SK-N-SH (cell line): ENCODE data around the gene PTPRG. TPM values are rescaled to one million over a fixed set of nuclear protein-coding genes. Genes with fewer than 3 reads are reported as not detected.

ENCODE experiments used
- CTCF ChIA-PET: fragments of 300-600, 350-600 bp; formaldehyde crosslinking; extraction: SDS; loops from one replicate; lab custom pipeline; 2021; lab: Yijun Ruan, JAX
- POLR2A ChIA-PET: fragments of 350-600 bp; sonication (Branson Sonifier 250); formaldehyde crosslinking; extraction: SDS; loops from one replicate; lab custom pipeline; 2020; ENCODE audit warnings: antibody characterized with exemption, inconsistent platforms; lab: Yijun Ruan, JAX
- DNase-seq: peaks from one replicate; pipeline ENCODE4 v3.0.0; 2012
- H2AFZ ChIP-seq: fragments of 200-600 bp; sonication (generic); 2 replicates; pipeline ENCODE4 v1.8.1; 2016; ENCODE audit warnings: antibody characterized with exemption, mild to moderate bottlenecking, low read depth
- H3F3A ChIP-seq: fragments of 200-600 bp; sonication (generic); replicated peaks from 2 replicates; pipeline ENCODE3; 2016; ENCODE audit warnings: antibody characterized with exemption, mild to moderate bottlenecking; ENCODE audit not compliant: insufficient read depth
- H3K27ac ChIP-seq, 2 experiments: fragments of 200-500 bp in 1 of 2; fragments of 200-600 bp in 1 of 2; sonication (Bioruptor generic) in 1 of 2; sonication (generic), shearing (Covaris generic) in 1 of 2; 2 replicates each; pipeline versions ENCODE4 v1.5.1 to v1.6.1; 2014 to 2016; ENCODE audit warnings: low read depth in 2 of 2, inconsistent platforms in 1 of 2, low read length in 1 of 2, mild to moderate bottlenecking in 1 of 2, mixed read lengths in 1 of 2
- H3K27me3 ChIP-seq: fragments of 200-600 bp; sonication (generic), shearing (Covaris generic); 2 replicates; pipeline ENCODE4 v1.6.1; 2016; ENCODE audit warnings: mixed run types; ENCODE audit not compliant: insufficient read depth
- H3K36me3 ChIP-seq, 2 experiments: fragments of 200-500 bp in 1 of 2; fragments of 200-600 bp in 1 of 2; sonication (Bioruptor generic) in 1 of 2; sonication (generic) in 1 of 2; replicated peaks in 1 of 2; 2 replicates each; pipeline versions ENCODE3 to v1.5.1; 2014 to 2016; ENCODE audit warnings: low read length in 1 of 2, mild to moderate bottlenecking in 1 of 2; ENCODE audit not compliant: insufficient read depth in 2 of 2, control insufficient read depth in 1 of 2
- H3K4me1 ChIP-seq, 2 experiments: fragments of 200-500 bp in 1 of 2; fragments of 200-600 bp in 1 of 2; sonication (Bioruptor generic) in 1 of 2; sonication (generic), shearing (Covaris generic) in 1 of 2; 2 replicates each; pipeline versions ENCODE4 v1.5.1 to v1.6.1; 2014 to 2016; ENCODE audit warnings: low read depth in 1 of 2, low read length in 1 of 2, mixed run types in 1 of 2; ENCODE audit not compliant: insufficient read depth in 2 of 2, control insufficient read depth in 1 of 2
- H3K4me2 ChIP-seq: fragments of 200-600 bp; sonication (generic), shearing (Covaris generic); 2 replicates; pipeline ENCODE4 v1.6.1; 2017; ENCODE audit warnings: mixed run types
- H3K4me3 ChIP-seq, 2 experiments: fragments of 200-500 bp in 1 of 2; fragments of 200-600 bp in 1 of 2; sonication (Bioruptor generic) in 1 of 2; sonication (generic), shearing (Covaris generic) in 1 of 2; 2 replicates each; pipeline versions ENCODE4 v1.5.1 to v1.8.1; 2014 to 2016; ENCODE audit warnings: low read depth in 2 of 2, inconsistent platforms in 1 of 2, low read length in 1 of 2, mild to moderate bottlenecking in 1 of 2, mixed read lengths in 1 of 2, moderate library complexity in 1 of 2
- H3K79me2 ChIP-seq: fragments of 200-600 bp; sonication (generic); 2 replicates; pipeline ENCODE4 v1.8.1; 2017; ENCODE audit warnings: mild to moderate bottlenecking; ENCODE audit not compliant: insufficient read depth
- H3K9ac ChIP-seq: fragments of 200-600 bp; sonication (generic); 2 replicates; pipeline ENCODE4 v1.6.1; 2017; ENCODE audit warnings: mixed run types
- H3K9me2 ChIP-seq: fragments of 200-600 bp; sonication (generic); 2 replicates; pipeline ENCODE4 v1.6.1; 2017; ENCODE audit warnings: mixed run types
- H3K9me3 ChIP-seq: fragments of 200-600 bp; sonication (generic); 2 replicates; pipeline ENCODE4 v1.6.1; 2017; ENCODE audit warnings: mixed run types, mild to moderate bottlenecking, moderate library complexity
- H4K20me1 ChIP-seq: fragments of 200-600 bp; sonication (generic); 2 replicates; pipeline ENCODE4 v1.6.1; 2017; ENCODE audit warnings: mild to moderate bottlenecking, mixed run types; ENCODE audit not compliant: insufficient read depth
- ELF1 ChIP-seq: IDR thresholded peaks from 2 replicates; pipeline ENCODE4 v1.4.0; 2012
- FOXJ3 ChIP-seq: sonication (generic); formaldehyde crosslinking; IDR thresholded peaks from 2 replicates; pipeline ENCODE4 v1.5.1; 2020; ENCODE audit warnings: mild to moderate bottlenecking, missing genetic modification reagents
- FOXM1 ChIP-seq: IDR thresholded peaks from 2 replicates; pipeline ENCODE4 v1.4.0; 2012; ENCODE audit warnings: low read depth, mild to moderate bottlenecking
- GATA2 ChIP-seq: sonication (generic); formaldehyde crosslinking; IDR thresholded peaks from 2 replicates; pipeline ENCODE4 v1.5.0; 2020; ENCODE audit warnings: mild to moderate bottlenecking, missing genetic modification reagents
- JUND ChIP-seq: IDR thresholded peaks from 2 replicates; pipeline ENCODE4 v1.4.0; 2012
- MEF2A ChIP-seq: IDR thresholded peaks from 2 replicates; pipeline ENCODE4 v1.4.0; 2012; ENCODE audit warnings: low read depth, borderline replicate concordance
- MXI1 ChIP-seq: IDR thresholded peaks from 2 replicates; pipeline ENCODE4 v1.6.1; 2012; ENCODE audit warnings: mild to moderate bottlenecking, low read depth, low read length, improper control_type of control experiment
- NRF1 ChIP-seq: IDR thresholded peaks from 2 replicates; pipeline ENCODE4 v1.6.1; 2012; ENCODE audit warnings: low read depth, mild to moderate bottlenecking, low read length
- RAD21 ChIP-seq: IDR thresholded peaks from 2 replicates; pipeline ENCODE4 v1.6.1; 2012; ENCODE audit warnings: mild to moderate bottlenecking, low read length
- RFX5 ChIP-seq: IDR thresholded peaks from 2 replicates; pipeline ENCODE4 v1.6.1; 2012; ENCODE audit warnings: mild to moderate bottlenecking, improper control_type of control experiment, low read length
- RXRA ChIP-seq: IDR thresholded peaks from 2 replicates; pipeline ENCODE4 v1.4.0; 2012; ENCODE audit warnings: low read depth, mild to moderate bottlenecking, borderline replicate concordance
- SIN3A ChIP-seq: IDR thresholded peaks from 2 replicates; pipeline ENCODE4 v1.6.1; 2012; ENCODE audit warnings: low read depth, mild to moderate bottlenecking, low read length, moderate library complexity, borderline replicate concordance
- SMC3 ChIP-seq: IDR thresholded peaks from 2 replicates; pipeline ENCODE4 v1.6.1; 2012; ENCODE audit warnings: low read depth, low read length, improper control_type of control experiment
- YY1 ChIP-seq: IDR thresholded peaks from 2 replicates; pipeline ENCODE4 v1.4.0; 2012; ENCODE audit warnings: low read depth, mild to moderate bottlenecking
- WGBS: methylation state at CpG from one replicate; pipeline ENCODE4 v1.1.6; 2017; ENCODE audit warnings: low lambda C conversion rate; 5-methylcytosine and 5-hydroxymethylcytosine counted together
- polyA plus RNA-seq, 3 experiments: library from polyadenylated mRNA; depleted of rRNA; stranded (reverse); fragments of >200 nt; gene quantifications; 2 replicates each; pipeline ENCODE4 v1.2.3, GENCODE V29; 2012
- TF ChIP-seq, protein P1 (sequence below): IDR thresholded peaks from 2 replicates; pipeline ENCODE4 v1.4.0; 2012; ENCODE audit warnings: low read depth, borderline replicate concordance
- TF ChIP-seq, protein P2 (sequence below): IDR thresholded peaks from 2 replicates; pipeline ENCODE4 v1.4.0; 2012; ENCODE audit warnings: low read depth, borderline replicate concordance
- TF ChIP-seq, protein P3 (sequence below): fragments of 200-600 bp; sonication (generic); IDR thresholded peaks from 2 replicates; pipeline ENCODE4 v1.6.1; 2017; ENCODE audit warnings: antibody characterized with exemption, mild to moderate bottlenecking, moderate library complexity

PTPRG gene
- polyA plus RNA-seq, 1 of the 3 experiments (the other 2 are of a cell fraction): 14.1 TPM

DNA sequence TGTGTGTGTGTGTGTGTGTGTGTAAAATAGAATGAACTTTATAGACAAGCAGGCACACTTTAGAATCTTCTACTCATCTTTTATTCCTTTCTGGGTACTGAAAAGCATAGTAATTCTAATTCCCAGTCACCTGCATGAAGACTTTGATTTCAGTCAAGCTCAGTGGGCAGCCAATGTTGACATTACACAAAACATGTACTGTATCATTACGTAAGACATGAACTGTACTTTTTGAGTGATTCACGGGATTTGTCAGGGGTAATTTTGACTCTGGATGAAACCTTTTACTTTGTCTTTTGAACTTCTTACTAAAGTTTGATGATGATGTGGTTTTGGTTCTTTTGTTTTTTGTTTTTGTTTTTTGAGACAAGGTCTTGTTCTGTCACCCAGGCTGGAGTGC, 38.8 kb downstream of the PTPRG start:
- Histone ChIP-seq H2AFZ (no peak overlapping the region), H3K27me3 (no peaks in the 10 kb centered on the region), H3K9me3 (no peaks in the 10 kb centered on the region), H3K36me3 (peaks cover 0 to 8% of the 10 kb centered on the region in 2 experiments), H4K20me1 (peaks cover 5% of the 10 kb centered on the region), H3K9ac (no peak overlapping the region), H3F3A (no peaks in the 10 kb centered on the region), H3K79me2 (peaks cover 55% of the 10 kb centered on the region), H3K27ac (no peak overlapping the region), H3K4me2 (no peak overlapping the region), H3K4me3 (no peak overlapping the region), H3K9me2 (no peaks in the 10 kb centered on the region), H3K4me1 (peaks cover 0 to 2% of the 10 kb centered on the region in 2 experiments; a peak in 2 of 4 replicates)
- 90% methylated on average over 2 of the region's 2 CpGs for WGBS
- no peak for DNase-seq
- CTCF ChIA-PET: no interaction called here
- no peak for TF ChIP-seq MEF2A
- TF ChIP-seq NRF1: no peak
- TF ChIP-seq ELF1: no peak
- TF ChIP-seq FOXM1: no peak
- TF ChIP-seq, protein P1, sequence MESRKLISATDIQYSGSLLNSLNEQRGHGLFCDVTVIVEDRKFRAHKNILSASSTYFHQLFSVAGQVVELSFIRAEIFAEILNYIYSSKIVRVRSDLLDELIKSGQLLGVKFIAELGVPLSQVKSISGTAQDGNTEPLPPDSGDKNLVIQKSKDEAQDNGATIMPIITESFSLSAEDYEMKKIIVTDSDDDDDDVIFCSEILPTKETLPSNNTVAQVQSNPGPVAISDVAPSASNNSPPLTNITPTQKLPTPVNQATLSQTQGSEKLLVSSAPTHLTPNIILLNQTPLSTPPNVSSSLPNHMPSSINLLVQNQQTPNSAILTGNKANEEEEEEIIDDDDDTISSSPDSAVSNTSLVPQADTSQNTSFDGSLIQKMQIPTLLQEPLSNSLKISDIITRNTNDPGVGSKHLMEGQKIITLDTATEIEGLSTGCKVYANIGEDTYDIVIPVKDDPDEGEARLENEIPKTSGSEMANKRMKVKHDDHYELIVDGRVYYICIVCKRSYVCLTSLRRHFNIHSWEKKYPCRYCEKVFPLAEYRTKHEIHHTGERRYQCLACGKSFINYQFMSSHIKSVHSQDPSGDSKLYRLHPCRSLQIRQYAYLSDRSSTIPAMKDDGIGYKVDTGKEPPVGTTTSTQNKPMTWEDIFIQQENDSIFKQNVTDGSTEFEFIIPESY: no peak
- no peak for TF ChIP-seq FOXJ3 (CRISPR knock-in tag)
- TF ChIP-seq, protein P2, sequence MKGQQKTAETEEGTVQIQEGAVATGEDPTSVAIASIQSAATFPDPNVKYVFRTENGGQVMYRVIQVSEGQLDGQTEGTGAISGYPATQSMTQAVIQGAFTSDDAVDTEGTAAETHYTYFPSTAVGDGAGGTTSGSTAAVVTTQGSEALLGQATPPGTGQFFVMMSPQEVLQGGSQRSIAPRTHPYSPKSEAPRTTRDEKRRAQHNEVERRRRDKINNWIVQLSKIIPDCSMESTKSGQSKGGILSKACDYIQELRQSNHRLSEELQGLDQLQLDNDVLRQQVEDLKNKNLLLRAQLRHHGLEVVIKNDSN: no peak
- no peak for TF ChIP-seq GATA2 (CRISPR knock-in tag)
- no peak for TF ChIP-seq RAD21
- TF ChIP-seq SMC3: no peak
- TF ChIP-seq RFX5: no peak
- no peak for TF ChIP-seq SIN3A
- no peak for TF ChIP-seq JUND
- TF ChIP-seq, protein P3, sequence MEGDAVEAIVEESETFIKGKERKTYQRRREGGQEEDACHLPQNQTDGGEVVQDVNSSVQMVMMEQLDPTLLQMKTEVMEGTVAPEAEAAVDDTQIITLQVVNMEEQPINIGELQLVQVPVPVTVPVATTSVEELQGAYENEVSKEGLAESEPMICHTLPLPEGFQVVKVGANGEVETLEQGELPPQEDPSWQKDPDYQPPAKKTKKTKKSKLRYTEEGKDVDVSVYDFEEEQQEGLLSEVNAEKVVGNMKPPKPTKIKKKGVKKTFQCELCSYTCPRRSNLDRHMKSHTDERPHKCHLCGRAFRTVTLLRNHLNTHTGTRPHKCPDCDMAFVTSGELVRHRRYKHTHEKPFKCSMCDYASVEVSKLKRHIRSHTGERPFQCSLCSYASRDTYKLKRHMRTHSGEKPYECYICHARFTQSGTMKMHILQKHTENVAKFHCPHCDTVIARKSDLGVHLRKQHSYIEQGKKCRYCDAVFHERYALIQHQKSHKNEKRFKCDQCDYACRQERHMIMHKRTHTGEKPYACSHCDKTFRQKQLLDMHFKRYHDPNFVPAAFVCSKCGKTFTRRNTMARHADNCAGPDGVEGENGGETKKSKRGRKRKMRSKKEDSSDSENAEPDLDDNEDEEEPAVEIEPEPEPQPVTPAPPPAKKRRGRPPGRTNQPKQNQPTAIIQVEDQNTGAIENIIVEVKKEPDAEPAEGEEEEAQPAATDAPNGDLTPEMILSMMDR: no peak
- TF ChIP-seq MXI1: no peak
- no peak for TF ChIP-seq RXRA
- no peak for TF ChIP-seq YY1
- POLR2A ChIA-PET: no interaction called here
